ENCODE results near the gene LCK.

LCK gene

DNA sequence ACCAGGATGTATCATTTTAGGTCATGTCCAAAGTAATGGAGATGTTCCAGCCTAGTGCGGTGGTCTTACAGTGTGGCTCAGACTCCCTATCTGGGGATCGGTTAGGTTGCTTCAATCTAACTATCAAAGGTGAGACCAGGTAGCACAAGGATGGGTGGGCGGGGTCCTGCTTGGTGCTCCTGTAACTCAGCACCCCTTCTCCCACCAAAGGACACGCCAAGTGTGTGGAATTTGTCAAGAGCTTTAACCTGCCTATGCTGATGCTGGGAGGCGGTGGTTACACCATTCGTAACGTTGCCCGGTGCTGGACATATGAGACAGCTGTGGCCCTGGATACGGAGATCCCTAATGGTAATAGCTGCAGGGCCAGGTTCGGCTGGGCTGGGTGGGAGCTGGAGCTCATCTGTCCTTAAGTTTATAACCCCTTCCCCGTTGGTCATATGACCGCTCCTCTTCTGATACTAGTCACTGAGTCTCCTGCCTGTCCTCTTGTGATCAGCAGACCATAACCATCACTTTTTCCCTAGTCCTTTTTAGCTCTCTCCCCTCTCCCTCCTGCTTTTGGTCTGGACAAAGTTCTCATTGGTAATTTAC is 79.6 kb downstream of the LCK start:
- DNase-seq = no peak

DNA sequence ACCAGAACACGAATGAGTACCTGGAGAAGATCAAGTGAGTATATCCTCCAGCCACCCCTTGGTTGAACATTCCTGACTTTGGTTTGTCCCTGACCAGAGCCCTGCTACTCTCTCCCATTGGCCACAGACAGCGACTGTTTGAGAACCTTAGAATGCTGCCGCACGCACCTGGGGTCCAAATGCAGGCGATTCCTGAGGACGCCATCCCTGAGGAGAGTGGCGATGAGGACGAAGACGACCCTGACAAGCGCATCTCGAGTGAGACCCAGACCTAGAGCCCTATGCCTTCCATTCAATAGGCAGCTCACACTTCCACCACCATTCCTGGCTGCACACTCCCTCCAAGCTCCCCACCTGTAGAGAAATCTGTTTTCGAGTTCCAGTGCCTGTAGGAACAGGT is 80.5 kb downstream of the LCK start:
- DNase-seq = no peak

GRCh38 chr1:32332290-32333079 is 81.4 kb downstream of the LCK start:
- DNase-seq = no peak

GRCh38 chr1:32333251-32333963 is 82.3 kb downstream of the LCK start:
- no peak for DNase-seq

DNA sequence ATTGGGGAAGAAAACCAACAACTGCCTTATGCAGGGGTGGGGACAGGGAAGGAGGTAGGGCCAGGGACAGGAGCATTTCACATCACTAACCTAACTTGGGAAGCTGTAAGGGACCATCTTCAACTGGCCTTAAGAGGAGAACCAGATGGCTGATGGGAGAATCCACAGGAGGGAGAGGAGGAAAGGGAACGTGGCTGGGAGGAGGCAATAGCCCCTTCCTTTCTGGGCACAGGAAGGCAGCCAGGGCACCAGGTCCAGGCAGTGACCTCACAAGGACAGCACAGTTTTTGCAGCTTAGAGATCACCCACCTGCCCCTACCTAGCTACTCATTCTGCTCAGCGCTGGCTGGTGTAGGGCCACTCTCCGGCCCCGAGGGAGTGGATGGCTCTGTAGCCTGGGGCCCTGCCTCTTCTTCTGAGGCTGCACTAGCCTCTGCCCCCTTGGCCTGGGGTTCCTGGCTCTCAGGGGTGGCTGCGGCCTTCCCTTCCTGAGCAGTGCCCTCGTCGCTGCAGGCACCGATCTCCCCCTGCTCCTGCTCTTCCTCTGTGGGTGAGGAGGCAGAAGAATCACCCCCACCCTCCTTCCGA is 83.3 kb downstream of the LCK start:
- DNase-seq = no peak

DNA sequence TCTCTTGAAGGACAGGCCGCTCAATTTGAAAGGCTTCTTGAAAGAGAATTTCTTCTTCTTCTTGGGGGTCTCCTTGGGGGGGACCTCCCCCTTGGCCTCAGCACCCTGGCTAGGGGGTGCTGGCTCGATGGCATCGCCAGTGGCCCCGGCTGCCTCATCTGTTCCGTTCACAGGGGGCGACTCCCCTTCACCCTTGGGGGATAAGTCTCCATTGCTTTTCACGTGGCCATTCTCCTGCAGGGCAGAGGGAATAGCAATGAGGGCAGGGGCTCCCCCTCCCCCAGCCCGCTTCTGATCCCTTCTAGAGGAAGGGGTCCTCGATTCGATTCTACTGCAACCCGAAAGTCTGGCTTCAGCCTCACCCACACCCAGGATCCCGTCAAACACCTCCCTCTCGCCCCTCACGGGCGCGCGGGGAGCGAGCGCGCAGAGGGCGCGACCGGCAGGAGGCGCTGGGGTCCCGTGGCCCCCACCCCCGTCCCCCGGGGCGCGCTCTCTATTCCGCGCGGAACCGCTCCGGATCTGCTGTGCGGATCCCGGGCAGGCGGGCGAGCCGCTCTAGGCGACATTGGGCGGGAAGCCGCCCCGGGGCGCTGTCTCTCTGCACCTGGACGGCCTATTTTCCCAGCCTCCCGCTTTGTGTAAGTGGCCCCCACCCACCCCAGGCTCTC is 83.9 kb downstream of the LCK start:
- peak; percentile 70 for DNase-seq

DNA sequence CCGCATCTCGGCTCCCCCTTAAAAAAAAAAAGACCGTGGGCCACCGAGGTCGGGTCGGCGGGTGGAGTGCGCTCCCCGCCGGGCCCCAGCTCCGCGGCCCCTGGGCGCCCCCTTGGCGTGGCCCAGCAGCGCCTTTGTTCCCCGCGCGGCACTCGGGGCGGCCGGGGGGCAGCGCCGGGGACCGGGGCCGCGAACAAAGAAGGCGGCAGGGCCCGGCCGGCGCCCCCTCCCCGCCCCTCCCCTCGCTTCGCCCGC is 84.4 kb downstream of the LCK start:
- DNase-seq = no peak

Data from OCI-M1 (cell line).